Esophagus muscularis mucosa (tissue), 3 donors: ENCODE data around the gene SLC8A1.

Experiments
- POLR2A ChIP-seq: fragments of 450-650 bp; IDR thresholded peaks from one replicate; pipeline ENCODE4 v1.6.1; 2017; ENCODE audit warnings: antibody characterized with exemption, moderate library complexity, mild to moderate bottlenecking, low read depth
- TF ChIP-seq, protein P1 (sequence below), 3 experiments: fragments of 200-600 bp in 2 of 3; fragments of 450-650 bp in 1 of 3; sonication (generic) in 2 of 3; IDR thresholded peaks; one replicate each; pipeline ENCODE4 v1.5.1; 2017 to 2019; ENCODE audit warnings: antibody characterized with exemption in 3 of 3, mild to moderate bottlenecking in 2 of 3, moderate library complexity in 1 of 3

- TF ChIP-seq, protein P1, sequence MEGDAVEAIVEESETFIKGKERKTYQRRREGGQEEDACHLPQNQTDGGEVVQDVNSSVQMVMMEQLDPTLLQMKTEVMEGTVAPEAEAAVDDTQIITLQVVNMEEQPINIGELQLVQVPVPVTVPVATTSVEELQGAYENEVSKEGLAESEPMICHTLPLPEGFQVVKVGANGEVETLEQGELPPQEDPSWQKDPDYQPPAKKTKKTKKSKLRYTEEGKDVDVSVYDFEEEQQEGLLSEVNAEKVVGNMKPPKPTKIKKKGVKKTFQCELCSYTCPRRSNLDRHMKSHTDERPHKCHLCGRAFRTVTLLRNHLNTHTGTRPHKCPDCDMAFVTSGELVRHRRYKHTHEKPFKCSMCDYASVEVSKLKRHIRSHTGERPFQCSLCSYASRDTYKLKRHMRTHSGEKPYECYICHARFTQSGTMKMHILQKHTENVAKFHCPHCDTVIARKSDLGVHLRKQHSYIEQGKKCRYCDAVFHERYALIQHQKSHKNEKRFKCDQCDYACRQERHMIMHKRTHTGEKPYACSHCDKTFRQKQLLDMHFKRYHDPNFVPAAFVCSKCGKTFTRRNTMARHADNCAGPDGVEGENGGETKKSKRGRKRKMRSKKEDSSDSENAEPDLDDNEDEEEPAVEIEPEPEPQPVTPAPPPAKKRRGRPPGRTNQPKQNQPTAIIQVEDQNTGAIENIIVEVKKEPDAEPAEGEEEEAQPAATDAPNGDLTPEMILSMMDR (IDR thresholded peaks at IDR 0.05): peak in 1 of 3 experiments; percentile 15
- TF ChIP-seq POLR2A: no peak
Observed at GRCh38 chr2:40256649-40257048, 195.2 kb downstream of the SLC8A1 start.
